GM10847 (cell line): ENCODE results near the gene RTL10.

Experiments used
- POLR2A ChIP-seq: IDR thresholded peaks from 2 replicates; pipeline ENCODE4 v1.6.1; 2011; ENCODE audit not compliant: insufficient read length; ENCODE audit errors: extremely low read depth

The RTL10 gene

GRCh38 chr22:19854778-19855503, at the start of gene RTL10, which contains the start of gene GNB1L:
Gene RTL10, minus strand, starts transcription at chr22:19854874. Its CDS starts 2,613 bp downstream, at chr22:19852261.
Gene GNB1L, minus strand, starts transcription at chr22:19854874. Its CDS starts 33,519 bp downstream, at chr22:19821355.
- TF ChIP-seq POLR2A: peak; percentile 95

- TF ChIP-seq POLR2A: no peak
Observed at GRCh38 chr22:19904174-19904856, 49.6 kb upstream of the RTL10 start.

- TF ChIP-seq POLR2A: no peak
Observed at GRCh38 chr22:19903513-19903912, 48.8 kb upstream of the RTL10 start.

- no peak for TF ChIP-seq POLR2A
Observed at GRCh38 chr22:19903031-19903430, 48.4 kb upstream of the RTL10 start.

GRCh38 chr22:19902245-19902715, 47.6 kb upstream of the RTL10 start:
- TF ChIP-seq POLR2A: no peak

GRCh38 chr22:19901577-19902244, 47.0 kb upstream of the RTL10 start:
- no peak for TF ChIP-seq POLR2A

GRCh38 chr22:19900707-19901436, 46.2 kb upstream of the RTL10 start:
- no peak for TF ChIP-seq POLR2A

GRCh38 chr22:19898831-19899567, 44.3 kb upstream of the RTL10 start:
- TF ChIP-seq POLR2A: no peak

- TF ChIP-seq POLR2A: no peak
Observed at GRCh38 chr22:19898145-19898544, 43.5 kb upstream of the RTL10 start.

- TF ChIP-seq POLR2A: no peak
Observed at GRCh38 chr22:19897726-19898125, 43.1 kb upstream of the RTL10 start.

GRCh38 chr22:19896665-19897355, 42.1 kb upstream of the RTL10 start:
- no peak for TF ChIP-seq POLR2A

- no peak for TF ChIP-seq POLR2A
Observed at GRCh38 chr22:19895160-19895849, 40.6 kb upstream of the RTL10 start.

- TF ChIP-seq POLR2A: no peak
Observed at GRCh38 chr22:19893363-19893762, 38.7 kb upstream of the RTL10 start.
